CD14-positive monocyte (primary cell): ENCODE measurements around the gene MACROD1. TPM values are rescaled to one million over a fixed set of nuclear protein-coding genes. Genes with fewer than 3 reads are reported as not detected.
A peak's percentile ranks its signal among the peaks of the same experiment; 100 is the strongest.

ENCODE experiments used
- DNase-seq, 3 donors: peaks; one replicate each; pipeline ENCODE4 v3.0.0-alpha.2; 2011 to 2022
- H2AFZ ChIP-seq: 2 replicates; pipeline ENCODE4 v1.6.0; 2012; ENCODE audit warnings: mild to moderate bottlenecking, low read depth, low read length, inconsistent platforms; ENCODE audit not compliant: insufficient read depth, poor library complexity, severe bottlenecking
- H3K27ac ChIP-seq, 2 donors: 1 replicate in 1 of 2; 2 replicates in 1 of 2; pipeline ENCODE4 v1.5.1; 2012 to 2013; ENCODE audit warnings: low read length in 2 of 2, control low read depth in 1 of 2, inconsistent platforms in 1 of 2, low read depth in 1 of 2, mild to moderate bottlenecking in 1 of 2
- H3K27me3 ChIP-seq, 2 donors: one replicate each; pipeline versions ENCODE4 v1.6.0 to v1.6.1; 2011 to 2013; ENCODE audit warnings: low read length in 2 of 2; ENCODE audit not compliant: control insufficient read depth in 2 of 2, insufficient read depth in 2 of 2
- H3K36me3 ChIP-seq, 2 donors: replicated peaks in 1 of 2; 1 replicate in 1 of 2; 2 replicates in 1 of 2; pipeline versions ENCODE4 v1.5.1 to v1.6.1; 2012 to 2013; ENCODE audit warnings: low read length in 2 of 2, control low read depth in 1 of 2, inconsistent platforms in 1 of 2, mild to moderate bottlenecking in 1 of 2; ENCODE audit not compliant: insufficient read depth in 2 of 2, control insufficient read depth in 1 of 2
- H3K4me1 ChIP-seq, 2 donors: 1 replicate in 1 of 2; 2 replicates in 1 of 2; pipeline versions ENCODE4 v1.5.1 to v1.6.1; 2012 to 2013; ENCODE audit warnings: low read length in 2 of 2, control low read depth in 1 of 2, inconsistent platforms in 1 of 2, mild to moderate bottlenecking in 1 of 2, moderate library complexity in 1 of 2; ENCODE audit not compliant: insufficient read depth in 2 of 2, control insufficient read depth in 1 of 2
- H3K4me2 ChIP-seq: replicated peaks from 2 replicates; pipeline ENCODE3; 2012; ENCODE audit warnings: low read length, moderate library complexity, mild to moderate bottlenecking; ENCODE audit not compliant: poor library complexity, severe bottlenecking; ENCODE audit errors: extremely low read depth
- H3K4me3 ChIP-seq, 3 experiments: fragments of 200-600 bp in 1 of 3; sonication (generic) in 1 of 3; replicated peaks in 1 of 3; 1 replicate in 2 of 3; 2 replicates in 1 of 3; pipeline ENCODE4 v1.5.1; 2011 to 2013; ENCODE audit warnings: low read length in 3 of 3, mild to moderate bottlenecking in 3 of 3, control low read depth in 2 of 3, low read depth in 2 of 3, inconsistent platforms in 1 of 3, moderate library complexity in 1 of 3
- H3K79me2 ChIP-seq: 2 replicates; pipeline ENCODE4 v1.6.0; 2012; ENCODE audit warnings: mild to moderate bottlenecking, control low read depth, inconsistent platforms, low read length, moderate library complexity; ENCODE audit not compliant: insufficient read depth
- H3K9ac ChIP-seq: 2 replicates; pipeline ENCODE4 v1.6.0; 2017; ENCODE audit warnings: low read length, mild to moderate bottlenecking; ENCODE audit not compliant: insufficient read depth, poor library complexity, severe bottlenecking
- H3K9me3 ChIP-seq, 2 donors: replicated peaks in 1 of 2; 1 replicate in 1 of 2; 2 replicates in 1 of 2; pipeline versions ENCODE4 v1.5.1 to v1.6.1; 2012 to 2013; ENCODE audit warnings: low read length in 2 of 2, control low read depth in 1 of 2; ENCODE audit not compliant: control insufficient read depth in 1 of 2, insufficient read depth in 1 of 2
- H4K20me1 ChIP-seq: 2 replicates; pipeline ENCODE4 v1.6.0; 2012; ENCODE audit warnings: mild to moderate bottlenecking, low read length, control low read depth, moderate library complexity; ENCODE audit not compliant: insufficient read depth
- H3K27ac Mint-ChIP-seq, 7 donors: one replicate each; pipeline ENCODE4 v1.8.0; 2020; ENCODE audit warnings: mild to moderate bottlenecking in 7 of 7, mixed read lengths in 7 of 7, moderate library complexity in 6 of 7, inconsistent platforms in 2 of 7
- H3K27me3 Mint-ChIP-seq, 3 donors: one replicate each; pipeline ENCODE4 v1.8.0; 2021 to 2022; ENCODE audit warnings: low read depth in 3 of 3, mild to moderate bottlenecking in 3 of 3, mixed read lengths in 3 of 3, moderate library complexity in 3 of 3, inconsistent platforms in 1 of 3
- H3K36me3 Mint-ChIP-seq, 2 donors: one replicate each; pipeline ENCODE4 v1.8.0; 2020; ENCODE audit warnings: mixed read lengths in 2 of 2, inconsistent platforms in 1 of 2, mild to moderate bottlenecking in 1 of 2
- H3K4me1 Mint-ChIP-seq: one replicate; pipeline ENCODE4 v1.8.0; 2020; ENCODE audit warnings: mild to moderate bottlenecking, mixed read lengths
- H3K4me3 Mint-ChIP-seq, 2 donors: one replicate each; pipeline ENCODE4 v1.8.0; 2020; ENCODE audit warnings: mild to moderate bottlenecking in 2 of 2, mixed read lengths in 2 of 2, moderate library complexity in 1 of 2
- H3K9me3 Mint-ChIP-seq, 7 donors: one replicate each; pipeline ENCODE4 v1.8.0; 2020 to 2022; ENCODE audit warnings: mixed read lengths in 7 of 7, mild to moderate bottlenecking in 6 of 7, moderate library complexity in 6 of 7, inconsistent platforms in 2 of 7
- WGBS: methylation state at CpG from one replicate; pipeline ENCODE4 v1.1.5; 2013; ENCODE audit warnings: missing lambda C conversion rate; ENCODE audit not compliant: insufficient coverage; 5-methylcytosine and 5-hydroxymethylcytosine counted together
- intact Hi-C, 2 donors: fragments of 100-400 bp; cut with micrococcal nuclease; formaldehyde crosslinking; loops; one replicate each; pipeline versions ENCODE4 v1.15.0 to v1.15.1; 2023
- polyA plus RNA-seq, 3 donors: library from polyadenylated mRNA; depleted of rRNA in 1 of 3; unstranded in 2 of 3; stranded (reverse) in 1 of 3; fragments of 300-500 nt in 2 of 3; fragments of >200 nt in 1 of 3; fragmentation: Illumina TruSeq in 2 of 3; gene quantifications; 1 replicate in 2 of 3; 2 replicates in 1 of 3; pipeline ENCODE4 v1.2.3, GENCODE V29; 2012 to 2021
- TF ChIP-seq, protein P1 (sequence below): fragments of 200-600 bp; IDR thresholded peaks from one replicate; pipeline ENCODE4 v1.8.0; 2022; ENCODE audit warnings: antibody characterized with exemption, mild to moderate bottlenecking

The MACROD1 gene
- polyA plus RNA-seq, 3 donors, result 1.5 to 2.4 (median 2.2) TPM

DNA sequence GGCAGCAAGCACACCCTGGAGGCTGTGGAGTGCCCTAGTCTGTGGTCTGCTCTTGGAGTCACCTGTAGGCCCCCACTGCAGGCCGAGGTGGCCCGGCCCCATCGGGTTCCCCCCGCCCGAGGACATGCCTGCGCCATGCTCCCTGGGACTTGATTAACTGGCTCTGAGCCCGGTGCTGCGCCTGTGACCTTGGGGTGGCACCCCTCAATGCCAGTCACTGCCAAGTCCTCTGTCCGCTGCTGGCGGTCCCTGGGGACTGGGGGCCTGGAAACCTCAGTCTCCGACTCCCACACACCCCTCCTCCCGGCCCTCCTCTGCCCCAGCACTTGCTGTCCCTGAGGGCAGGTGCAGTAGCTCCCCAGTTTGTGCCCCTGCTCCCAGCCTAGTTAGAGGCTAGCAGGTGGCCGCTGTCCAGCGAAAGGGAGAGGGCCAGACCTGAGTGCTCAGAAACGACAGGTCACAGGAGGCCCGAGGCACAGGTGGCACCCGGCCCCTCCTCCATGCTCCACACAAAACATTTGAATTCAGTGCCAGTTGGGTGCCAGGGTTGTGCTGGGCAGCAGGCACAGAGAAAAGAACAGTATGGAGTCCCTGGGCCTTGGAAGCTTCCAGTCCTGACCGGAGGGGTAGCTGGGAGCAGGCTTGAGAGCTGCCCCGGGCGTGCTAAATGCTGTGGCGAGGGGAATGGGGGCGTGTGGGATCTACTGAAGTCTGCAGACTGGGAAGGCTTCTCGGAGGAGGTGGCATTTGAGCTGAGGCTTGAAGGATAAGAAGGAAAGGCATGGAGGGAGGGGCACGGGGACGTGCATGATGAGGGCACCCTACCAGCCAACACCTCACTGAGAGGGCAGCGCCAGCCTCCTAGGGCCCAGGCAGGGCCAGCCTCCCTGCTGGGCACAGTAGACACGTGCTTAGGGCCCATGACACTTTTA, 146.5 kb downstream of the MACROD1 start:
- 98% methylated on average over 22 of the region's 27 CpGs for WGBS
- Mint-ChIP-seq H3K36me3 (no peaks in the 10 kb centered on the region), H3K27me3 (peaks cover 0 to 9% (median 5%) of the 10 kb centered on the region in 3 donors), H3K4me1 (peaks cover 2% of the 10 kb centered on the region), H3K9me3 (no peaks in the 10 kb centered on the region), H3K27ac (no peak overlapping the region), H3K4me3 (no peak overlapping the region)
- DNase-seq, result no peak
- Histone ChIP-seq H3K4me1 (no peaks in the 10 kb centered on the region), H3K27me3 (no peaks in the 10 kb centered on the region), H3K4me2 (no peak overlapping the region), H2AFZ (no peak overlapping the region), H3K4me3 (no peak overlapping the region), H3K9me3 (no peaks in the 10 kb centered on the region), H3K27ac (no peak overlapping the region), H3K79me2 (no peaks in the 10 kb centered on the region), H3K9ac (no peak overlapping the region), H3K36me3 (no peaks in the 10 kb centered on the region), H4K20me1 (no peaks in the 10 kb centered on the region)
- intact Hi-C loops, result no loop called here
- TF ChIP-seq, protein P1, sequence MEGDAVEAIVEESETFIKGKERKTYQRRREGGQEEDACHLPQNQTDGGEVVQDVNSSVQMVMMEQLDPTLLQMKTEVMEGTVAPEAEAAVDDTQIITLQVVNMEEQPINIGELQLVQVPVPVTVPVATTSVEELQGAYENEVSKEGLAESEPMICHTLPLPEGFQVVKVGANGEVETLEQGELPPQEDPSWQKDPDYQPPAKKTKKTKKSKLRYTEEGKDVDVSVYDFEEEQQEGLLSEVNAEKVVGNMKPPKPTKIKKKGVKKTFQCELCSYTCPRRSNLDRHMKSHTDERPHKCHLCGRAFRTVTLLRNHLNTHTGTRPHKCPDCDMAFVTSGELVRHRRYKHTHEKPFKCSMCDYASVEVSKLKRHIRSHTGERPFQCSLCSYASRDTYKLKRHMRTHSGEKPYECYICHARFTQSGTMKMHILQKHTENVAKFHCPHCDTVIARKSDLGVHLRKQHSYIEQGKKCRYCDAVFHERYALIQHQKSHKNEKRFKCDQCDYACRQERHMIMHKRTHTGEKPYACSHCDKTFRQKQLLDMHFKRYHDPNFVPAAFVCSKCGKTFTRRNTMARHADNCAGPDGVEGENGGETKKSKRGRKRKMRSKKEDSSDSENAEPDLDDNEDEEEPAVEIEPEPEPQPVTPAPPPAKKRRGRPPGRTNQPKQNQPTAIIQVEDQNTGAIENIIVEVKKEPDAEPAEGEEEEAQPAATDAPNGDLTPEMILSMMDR, result no peak

DNA sequence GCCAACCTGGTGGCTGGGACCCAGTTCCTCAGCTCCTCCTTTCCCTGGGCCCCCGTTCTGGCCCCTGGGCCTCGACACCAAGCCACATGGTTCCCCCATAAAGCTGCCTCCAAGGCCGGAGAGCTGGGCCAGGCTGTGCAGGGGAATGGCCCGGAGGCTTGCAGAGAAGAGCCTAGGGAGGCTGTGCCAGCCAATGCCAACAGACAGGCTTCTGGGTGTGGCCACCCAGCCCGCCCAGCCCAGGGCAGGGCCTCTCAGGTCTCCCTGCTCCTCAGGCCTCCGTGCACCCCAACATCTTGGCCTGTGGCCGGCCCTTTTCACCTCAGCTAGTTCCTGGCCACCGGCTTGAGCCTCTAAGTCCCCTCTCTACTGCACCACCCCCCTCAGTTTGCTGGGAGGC, 147.6 kb downstream of the MACROD1 start:
- TF ChIP-seq, protein P1, result no peak
- no peaks in the 10 kb centered on the region for H4K20me1 ChIP-seq
- H3K27ac ChIP-seq, result no peak overlapping the region
- no peak overlapping the region for H3K4me3 ChIP-seq
- no peaks in the 10 kb centered on the region for H3K9me3 ChIP-seq
- no peaks in the 10 kb centered on the region for H3K4me1 ChIP-seq
- H3K9me3 Mint-ChIP-seq, result no peaks in the 10 kb centered on the region
- H3K27me3 ChIP-seq, result no peaks in the 10 kb centered on the region
- DNase-seq, result no peak
- WGBS, result 87% methylated on average over 8 of the region's 8 CpGs
- peak overlapping the region in 1 of 7 donors; percentile 25 for H3K27ac Mint-ChIP-seq
- H3K79me2 ChIP-seq, result no peaks in the 10 kb centered on the region
- no peak overlapping the region for H3K4me2 ChIP-seq
- no peak overlapping the region for H3K4me3 Mint-ChIP-seq
- peaks cover 2% of the 10 kb centered on the region for H3K4me1 Mint-ChIP-seq
- intact Hi-C loops, result no loop called here
- no peaks in the 10 kb centered on the region for H3K36me3 Mint-ChIP-seq
- peaks cover 0 to 9% (median 5%) of the 10 kb centered on the region in 3 donors for H3K27me3 Mint-ChIP-seq
- no peak overlapping the region for H3K9ac ChIP-seq
- no peaks in the 10 kb centered on the region for H3K36me3 ChIP-seq
- no peak overlapping the region for H2AFZ ChIP-seq
